ENCODE measurements around the gene CNTN5. TPM values are rescaled to one million over a fixed set of nuclear protein-coding genes. Genes with fewer than 3 reads are reported as not detected.

The CNTN5 gene
- total RNA-seq, 1 experiment from 2014 or later, result not detected

DNA sequence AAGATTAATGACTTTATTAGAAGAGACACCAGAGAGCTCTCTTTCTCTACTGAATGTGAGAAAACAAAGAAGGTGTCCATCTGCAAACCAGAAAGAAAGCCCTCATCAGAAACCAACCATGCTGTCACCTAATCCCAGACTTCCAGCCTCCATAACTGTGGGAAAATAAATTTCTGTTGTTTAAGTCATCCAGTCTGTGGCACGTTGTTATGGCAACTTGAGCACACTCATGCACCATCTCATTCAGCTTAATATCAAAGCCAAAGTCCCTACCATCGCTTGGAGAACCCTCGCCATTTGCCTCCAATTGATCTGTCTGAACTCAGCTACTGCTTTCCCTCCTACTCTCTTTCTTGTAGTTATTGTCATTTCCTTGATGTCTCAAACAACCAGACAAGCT lies 900.2 kb downstream of the CNTN5 start:
- WGBS (ENCODE audit: extremely low coverage, insufficient read length, low lambda C conversion rate), result no CpG with 5 or more reads among the region's 3 CpGs
- H3K27ac ChIP-seq (ENCODE audit: insufficient read length, low read depth, low read length), result no peak overlapping the region

More for the DNA sequence above, 900.2 kb downstream of the CNTN5 start:
- no peaks in the 10 kb centered on the region for H4K20me1 ChIP-seq (ENCODE audit: control insufficient read depth, insufficient read depth, insufficient read length)
- no peak overlapping the region for H4K91ac ChIP-seq (ENCODE audit: insufficient read length, low read depth, low read length)
- no peak overlapping the region for H2BK15ac ChIP-seq (ENCODE audit: low read depth, low read length)
- no peak overlapping the region for H4K8ac ChIP-seq (replicated peaks; ENCODE audit: insufficient read length, low read depth, low read length)
- H3K4me2 ChIP-seq (ENCODE audit: insufficient read depth, insufficient read length, low read length), result no peak overlapping the region
- H2BK20ac ChIP-seq (ENCODE audit: low read depth, low read length, poor library complexity, severe bottlenecking), result no peak overlapping the region
- no peak overlapping the region for H4K5ac ChIP-seq (ENCODE audit: insufficient read length, low read depth, low read length)
- Mint-ChIP-seq H3K36me3 (ENCODE audit: insufficient read depth in 1 of 3, low read depth in 3 of 3) (peaks cover 15 to 43% (median 17%) of the 10 kb centered on the region in 3 experiments), H3K4me3 (no peak overlapping the region), H3K4me1 (peaks cover 12 to 14% of the 10 kb centered on the region in 2 experiments), H3K27me3 (ENCODE audit: low read depth) (peaks cover 14% of the 10 kb centered on the region), H3K9me3 (peaks cover 22 to 30% of the 10 kb centered on the region in 2 experiments), H3K27ac (no peak overlapping the region)
- no peak overlapping the region for H3K18ac ChIP-seq (ENCODE audit: insufficient read length, low read depth, low read length)
- H3K4me1 ChIP-seq (ENCODE audit: insufficient read depth, low read length), result no peaks in the 10 kb centered on the region
- no peak overlapping the region for H3K23ac ChIP-seq (ENCODE audit: insufficient read length, low read depth, low read length)
- no peak overlapping the region for H3K4ac ChIP-seq (ENCODE audit: low read depth, low read length)
- H3T11ph ChIP-seq (ENCODE audit: low read length), result no peak overlapping the region
- no peak overlapping the region for H2BK5ac ChIP-seq (ENCODE audit: insufficient read length, low read length)
- no peaks in the 10 kb centered on the region for H3K27me3 ChIP-seq (ENCODE audit: insufficient read depth, low read length)
- H3K56ac ChIP-seq (ENCODE audit: insufficient read length, low read depth, low read length), result no peak overlapping the region
- TF ChIP-seq, protein P1, sequence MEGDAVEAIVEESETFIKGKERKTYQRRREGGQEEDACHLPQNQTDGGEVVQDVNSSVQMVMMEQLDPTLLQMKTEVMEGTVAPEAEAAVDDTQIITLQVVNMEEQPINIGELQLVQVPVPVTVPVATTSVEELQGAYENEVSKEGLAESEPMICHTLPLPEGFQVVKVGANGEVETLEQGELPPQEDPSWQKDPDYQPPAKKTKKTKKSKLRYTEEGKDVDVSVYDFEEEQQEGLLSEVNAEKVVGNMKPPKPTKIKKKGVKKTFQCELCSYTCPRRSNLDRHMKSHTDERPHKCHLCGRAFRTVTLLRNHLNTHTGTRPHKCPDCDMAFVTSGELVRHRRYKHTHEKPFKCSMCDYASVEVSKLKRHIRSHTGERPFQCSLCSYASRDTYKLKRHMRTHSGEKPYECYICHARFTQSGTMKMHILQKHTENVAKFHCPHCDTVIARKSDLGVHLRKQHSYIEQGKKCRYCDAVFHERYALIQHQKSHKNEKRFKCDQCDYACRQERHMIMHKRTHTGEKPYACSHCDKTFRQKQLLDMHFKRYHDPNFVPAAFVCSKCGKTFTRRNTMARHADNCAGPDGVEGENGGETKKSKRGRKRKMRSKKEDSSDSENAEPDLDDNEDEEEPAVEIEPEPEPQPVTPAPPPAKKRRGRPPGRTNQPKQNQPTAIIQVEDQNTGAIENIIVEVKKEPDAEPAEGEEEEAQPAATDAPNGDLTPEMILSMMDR (conservative IDR thresholded peaks at IDR 0.05), result no peak
- H2BK12ac ChIP-seq (ENCODE audit: insufficient read length, low read depth, low read length), result no peak overlapping the region
- no peak for DNase-seq
- H2AFZ ChIP-seq (ENCODE audit: low read length), result no peak overlapping the region
- no peak overlapping the region for H2BK120ac ChIP-seq (ENCODE audit: low read depth, low read length, poor library complexity, severe bottlenecking)
- no peaks in the 10 kb centered on the region for H3K79me1 ChIP-seq (ENCODE audit: insufficient read depth, low read depth, low read length, poor library complexity, severe bottlenecking)
- H2AK5ac ChIP-seq (ENCODE audit: insufficient read length, low read length), result no peak overlapping the region
- no peak overlapping the region for H3K14ac ChIP-seq (ENCODE audit: insufficient read depth, low read length)
- peaks cover 5% of the 10 kb centered on the region for H3K9me3 ChIP-seq (ENCODE audit: control insufficient read depth, low read depth, low read length)
- H3K79me2 ChIP-seq (ENCODE audit: insufficient read depth, low read length), result no peaks in the 10 kb centered on the region
- no peak overlapping the region for H3K9ac ChIP-seq (ENCODE audit: extremely low read depth, insufficient read length, low read length)
- no peaks in the 10 kb centered on the region for H3K23me2 ChIP-seq (ENCODE audit: insufficient read length, low read depth, low read length, poor library complexity, severe bottlenecking)
